Panc1 (cell line): ENCODE data around the gene IPO11. TPM values are rescaled to one million over a fixed set of nuclear protein-coding genes. Genes with fewer than 3 reads are reported as not detected.

ENCODE experiments used
- ATAC-seq: fragments of 200-7000 bp; cut with Tn5 transposase; 2 replicates; pipeline ENCODE4 v1.9.1; 2020; ENCODE audit warnings: mild to moderate bottlenecking, moderate library complexity
- BruUV-seq: library from RNA; stranded (reverse); fragments of 400-500 nt; replicated peaks from 2 replicates; lab custom pipeline; 2021; lab: Mats Ljungman, UMichigan
- CTCF ChIA-PET: fragments of 300-600 bp; sonication (Branson Sonifier 250); formaldehyde crosslinking; loops from one replicate; lab custom pipeline; 2022; ENCODE audit warnings: antibody characterized with exemption; lab: Charles Lee
- POLR2A ChIA-PET: fragments of 300-600 bp; sonication (Branson Sonifier 250); formaldehyde crosslinking; loops from one replicate; lab custom pipeline; 2022; ENCODE audit warnings: antibody characterized with exemption; lab: Charles Lee
- DNase-seq: peaks from one replicate; pipeline ENCODE4 v3.0.0-alpha.2; 2010; ENCODE audit warnings: low read depth, low spot score
- H3K27ac ChIP-seq: 2 replicates; pipeline ENCODE4 v1.5.1; 2011; ENCODE audit warnings: mild to moderate bottlenecking, low read length, inconsistent platforms
- H3K27me3 ChIP-seq: fragments of 200-500 bp; sonication (Bioruptor generic); 2 replicates; pipeline ENCODE4 v1.6.0; 2014; ENCODE audit warnings: low read length, inconsistent platforms; ENCODE audit not compliant: control insufficient read depth, insufficient read depth
- H3K36me3 ChIP-seq: fragments of 200-500 bp; sonication (Bioruptor generic); 2 replicates; pipeline ENCODE4 v1.5.1; 2014; ENCODE audit warnings: inconsistent platforms, mild to moderate bottlenecking, low read length, moderate library complexity; ENCODE audit not compliant: control insufficient read depth, insufficient read depth
- H3K4me1 ChIP-seq: 2 replicates; pipeline ENCODE4 v1.5.1; 2011; ENCODE audit warnings: inconsistent platforms, mild to moderate bottlenecking, low read length, moderate library complexity; ENCODE audit not compliant: control insufficient read depth, insufficient read depth
- H3K4me3 ChIP-seq, 2 experiments: 2 replicates each; pipeline ENCODE4 v1.5.1; 2011 to 2012; ENCODE audit warnings: low read depth in 2 of 2, low read length in 2 of 2, mild to moderate bottlenecking in 2 of 2, inconsistent platforms in 1 of 2, moderate library complexity in 1 of 2
- H3K9me3 ChIP-seq: fragments of 200-500 bp; sonication (Bioruptor generic); 2 replicates; pipeline ENCODE4 v1.5.1; 2014; ENCODE audit warnings: low read depth, mild to moderate bottlenecking, inconsistent platforms, low read length, moderate library complexity; ENCODE audit not compliant: control insufficient read depth, insufficient read depth
- CTCF ChIP-seq: fragments of 450-650 bp; IDR thresholded peaks from 2 replicates; pipeline ENCODE4 v1.5.1; 2017; ENCODE audit warnings: mild to moderate bottlenecking
- POLR2AphosphoS5 ChIP-seq: IDR thresholded peaks from 2 replicates; pipeline ENCODE4 v1.6.1; 2012; ENCODE audit warnings: mild to moderate bottlenecking, low read depth, low read length, moderate library complexity
- REST ChIP-seq, 2 experiments: IDR thresholded peaks; 2 replicates each; pipeline ENCODE4 v1.6.1; 2011 to 2012; ENCODE audit warnings: low read depth in 2 of 2, control low read depth in 1 of 2, low read length in 1 of 2, mild to moderate bottlenecking in 1 of 2, moderate library complexity in 1 of 2; ENCODE audit not compliant: insufficient read depth in 1 of 2
- SIN3A ChIP-seq: IDR thresholded peaks from 2 replicates; pipeline ENCODE4 v1.6.1; 2012; ENCODE audit warnings: low read depth, mild to moderate bottlenecking, low read length, moderate library complexity, borderline replicate concordance; ENCODE audit not compliant: insufficient read depth
- TCF7L2 ChIP-seq: IDR thresholded peaks from 2 replicates; pipeline ENCODE4 v1.6.1; 2011; ENCODE audit warnings: mild to moderate bottlenecking, low read depth, low read length, inconsistent platforms
- in situ Hi-C: cut with HindIII; loops from 2 replicates; pipeline ENCODE4 v1.10.0; 2016; ENCODE audit warnings: low sequenced_read_pairs, low pct_unique_long_range_greater_than_20kb
- intact Hi-C: fragments of 100-400 bp; cut with micrococcal nuclease; formaldehyde crosslinking; loops from one replicate; pipeline ENCODE4 v1.10.0; 2022; ENCODE audit not compliant: unreplicated experiment
- total RNA-seq: library from RNA; stranded (reverse); gene quantifications from one replicate; pipeline ENCODE4 v1.2.1, GENCODE V29; 2021; ENCODE audit not compliant: unreplicated experiment

Gene IPO11
- total RNA-seq, 1 experiment from 2014 or later: 39.8 TPM

GRCh38 chr5:62568800-62569432 lies 156.4 kb downstream of the IPO11 start:
- POLR2A ChIA-PET: interaction anchor here (0.6 kb wide), 1 partner anchor 428 kb away, joined by 6 read pairs; no protein-coding TSS in a partner anchor

DNA sequence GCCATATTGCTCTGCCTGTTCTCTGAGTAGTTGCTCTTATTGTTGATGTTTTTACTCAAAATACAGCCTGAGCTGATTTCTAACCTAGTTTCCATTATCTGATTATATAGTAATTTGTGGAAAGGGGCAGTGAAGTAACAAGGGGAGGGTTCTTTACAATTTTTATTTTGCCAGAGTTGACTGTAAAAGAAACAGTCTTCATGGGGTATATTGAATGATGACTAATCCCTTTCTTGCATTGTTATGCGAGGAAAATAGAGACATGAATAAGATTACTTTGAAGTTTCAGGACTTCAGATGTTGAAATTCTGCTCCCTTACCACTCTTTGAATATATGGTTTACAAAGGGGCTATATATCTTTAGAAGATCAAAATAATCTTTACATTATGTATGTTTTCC lies 156.9 kb downstream of the IPO11 start:
- Histone ChIP-seq H3K4me3 (no peak overlapping the region), H3K27ac (no peak overlapping the region), H3K4me1 (no peaks in the 10 kb centered on the region), H3K36me3 (no peaks in the 10 kb centered on the region), H3K27me3 (no peaks in the 10 kb centered on the region), H3K9me3 (no peaks in the 10 kb centered on the region)
- CTCF ChIA-PET: no interaction called here
- no TSS peak for BruUV-seq
- no peak for TF ChIP-seq POLR2AphosphoS5
- TF ChIP-seq TCF7L2: no peak
- TF ChIP-seq CTCF: no peak
- no peak for TF ChIP-seq SIN3A
- TF ChIP-seq REST (IDR thresholded peaks at IDR 0.05; ENCODE audit: insufficient read depth in 1 of 2, low read depth in 2 of 2, low read length in 1 of 2): no peak
- POLR2A ChIA-PET: no interaction called here
- in situ Hi-C loops: no loop called here
- no peak for ATAC-seq
- intact Hi-C loops: no loop called here
- DNase-seq: no peak

More at GRCh38 chr5:62568800-62569432, 156.4 kb downstream of the IPO11 start:
- no peaks in the 10 kb centered on the region for H3K9me3 ChIP-seq
- TF ChIP-seq SIN3A (no peak), TCF7L2 (no peak), CTCF (no peak), POLR2AphosphoS5 (no peak), REST (IDR thresholded peaks at IDR 0.05; ENCODE audit: insufficient read depth in 1 of 2, low read depth in 2 of 2, low read length in 1 of 2) (no peak)
- ATAC-seq (no peak), DNase-seq (no peak)
- H3K36me3 ChIP-seq: no peaks in the 10 kb centered on the region
- BruUV-seq: no TSS peak
- H3K4me3 ChIP-seq: no peak overlapping the region
- H3K27me3 ChIP-seq: no peaks in the 10 kb centered on the region
- intact Hi-C loops (no loop called here), in situ Hi-C loops (no loop called here)
- no peak overlapping the region for H3K27ac ChIP-seq
- H3K4me1 ChIP-seq: no peaks in the 10 kb centered on the region
- CTCF ChIA-PET: no interaction called here
